C4-2B (cell line): Measurements from ENCODE around the gene CFDP1.

Experiments used
- CTCF ChIP-seq: fragments of 450-650 bp; conservative IDR thresholded peaks from 2 replicates; pipeline ENCODE4 v1.5.1; 2017; ENCODE audit warnings: mild to moderate bottlenecking
- ZFX ChIP-seq: fragments of 450-650 bp; IDR thresholded peaks from 2 replicates; pipeline ENCODE4 v1.6.1; 2017

GRCh38 chr16:75305364-75306098, 127.8 kb downstream of the CFDP1 start:
- no peak for TF ChIP-seq CTCF
- TF ChIP-seq ZFX, result no peak
